Upper lobe of left lung (tissue), 4 donors: ENCODE data around the gene KAZN.

Experiments
- EP300 ChIP-seq, 4 donors: sonication (generic); formaldehyde crosslinking; IDR thresholded peaks; one replicate each; pipeline ENCODE4 v1.5.1; 2017; ENCODE audit warnings: antibody characterized with exemption in 4 of 4, control low read depth in 2 of 4
- POLR2A ChIP-seq, 4 donors: fragments of 450-650 bp; IDR thresholded peaks; one replicate each; pipeline ENCODE4 v1.5.1; 2016 to 2017; ENCODE audit warnings: antibody characterized with exemption in 4 of 4, mild to moderate bottlenecking in 2 of 4
- TF ChIP-seq, protein P1 (sequence below), 6 experiments: fragments of 450-650 bp in 4 of 6; fragments of 200-600 bp in 2 of 6; sonication (generic) in 2 of 6; IDR thresholded peaks; one replicate each; pipeline ENCODE4 v1.5.1; 2016 to 2019; ENCODE audit warnings: antibody characterized with exemption in 6 of 6

- TF ChIP-seq EP300 (IDR thresholded peaks at IDR 0.05) (no peak), POLR2A (IDR thresholded peaks at IDR 0.05) (no peak)
- TF ChIP-seq, protein P1, sequence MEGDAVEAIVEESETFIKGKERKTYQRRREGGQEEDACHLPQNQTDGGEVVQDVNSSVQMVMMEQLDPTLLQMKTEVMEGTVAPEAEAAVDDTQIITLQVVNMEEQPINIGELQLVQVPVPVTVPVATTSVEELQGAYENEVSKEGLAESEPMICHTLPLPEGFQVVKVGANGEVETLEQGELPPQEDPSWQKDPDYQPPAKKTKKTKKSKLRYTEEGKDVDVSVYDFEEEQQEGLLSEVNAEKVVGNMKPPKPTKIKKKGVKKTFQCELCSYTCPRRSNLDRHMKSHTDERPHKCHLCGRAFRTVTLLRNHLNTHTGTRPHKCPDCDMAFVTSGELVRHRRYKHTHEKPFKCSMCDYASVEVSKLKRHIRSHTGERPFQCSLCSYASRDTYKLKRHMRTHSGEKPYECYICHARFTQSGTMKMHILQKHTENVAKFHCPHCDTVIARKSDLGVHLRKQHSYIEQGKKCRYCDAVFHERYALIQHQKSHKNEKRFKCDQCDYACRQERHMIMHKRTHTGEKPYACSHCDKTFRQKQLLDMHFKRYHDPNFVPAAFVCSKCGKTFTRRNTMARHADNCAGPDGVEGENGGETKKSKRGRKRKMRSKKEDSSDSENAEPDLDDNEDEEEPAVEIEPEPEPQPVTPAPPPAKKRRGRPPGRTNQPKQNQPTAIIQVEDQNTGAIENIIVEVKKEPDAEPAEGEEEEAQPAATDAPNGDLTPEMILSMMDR (IDR thresholded peaks at IDR 0.05): no peak
These were observed 557.6 kb downstream of the KAZN start for GRCh38 chr1:15155888-15156741.
